Ecto neural progenitor cell (in vitro differentiated cells): ENCODE measurements around the gene GLI3.

Experiments
- DNase-seq: peaks from one replicate; pipeline ENCODE4 v3.0.0-alpha.2; 2018; ENCODE audit warnings: low spot score

The GLI3 gene

DNA sequence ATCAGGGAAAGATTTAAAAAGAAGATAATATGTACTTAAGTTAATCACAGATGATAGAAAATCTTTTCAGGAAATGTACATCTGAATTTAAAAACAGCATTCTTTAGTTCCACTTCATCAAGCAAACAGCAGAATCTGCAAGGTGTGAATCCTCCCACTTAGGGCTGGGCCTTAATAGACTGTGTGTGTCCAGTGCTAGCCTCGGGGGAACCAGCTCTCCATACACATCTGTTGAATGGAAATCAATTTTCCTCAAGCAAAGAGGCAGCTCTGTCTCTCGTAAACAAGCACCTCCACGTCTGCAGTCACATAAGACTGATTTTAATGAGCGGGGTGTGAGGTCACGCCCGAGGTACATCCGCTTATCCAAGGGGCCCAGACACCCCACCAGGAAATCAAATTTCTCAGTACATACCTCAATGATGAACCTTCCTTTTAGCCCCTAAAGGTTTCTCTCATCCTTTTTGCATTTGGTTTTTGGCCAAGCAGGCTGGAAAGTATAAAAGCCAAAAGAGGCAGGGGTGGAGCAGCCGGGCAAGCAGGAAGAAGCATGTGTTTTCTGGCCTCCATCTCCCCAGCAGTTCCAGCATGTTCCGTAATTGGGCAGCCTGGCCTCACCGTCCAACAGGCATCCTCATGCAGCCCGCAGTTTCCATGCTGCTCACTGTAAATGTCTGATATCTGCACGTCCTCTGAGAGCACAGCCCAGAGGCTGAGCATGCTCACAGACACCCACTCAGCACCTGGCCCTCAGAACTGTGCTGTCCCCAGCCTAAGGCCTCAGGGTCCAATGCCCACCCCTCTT lies 131.3 kb downstream of the GLI3 start:
- no peak for DNase-seq

DNA sequence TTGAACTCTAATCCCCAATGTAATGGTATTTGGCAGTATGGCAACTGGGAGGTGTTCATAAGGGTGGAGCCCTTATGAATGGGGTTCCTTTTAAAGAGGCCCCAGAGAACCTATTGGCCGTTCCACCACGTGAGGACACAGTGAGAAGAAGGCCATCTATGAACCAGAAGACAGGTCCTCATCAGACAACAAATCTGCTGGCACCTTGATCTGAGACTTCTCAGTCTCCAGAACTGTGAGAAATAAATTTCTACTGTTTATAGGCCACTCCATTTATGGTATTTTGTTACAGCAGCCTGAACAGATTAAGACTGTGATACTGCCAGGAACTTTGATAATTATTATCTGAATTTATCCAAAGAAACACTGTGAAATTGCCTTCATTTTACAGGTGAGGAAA lies 132.3 kb downstream of the GLI3 start:
- no peak for DNase-seq

DNA sequence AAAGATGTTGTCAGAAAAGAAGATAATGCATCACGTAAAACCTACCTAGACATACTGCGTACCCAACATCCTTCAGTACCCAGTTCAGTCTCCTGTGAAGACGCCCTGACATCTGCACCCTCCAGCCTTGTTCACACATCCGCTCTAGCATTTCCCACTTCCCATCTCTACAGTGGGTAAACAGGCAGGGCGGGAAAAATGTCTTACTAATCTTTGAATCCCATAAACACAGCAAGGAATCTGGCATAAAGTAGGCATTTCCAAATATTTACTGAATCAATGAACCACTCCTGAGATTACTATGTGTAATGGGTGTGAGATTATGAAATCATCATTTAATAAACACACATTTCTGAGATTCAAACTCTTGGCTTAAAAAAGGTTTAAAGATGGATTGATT lies 132.8 kb downstream of the GLI3 start:
- DNase-seq: no peak

DNA sequence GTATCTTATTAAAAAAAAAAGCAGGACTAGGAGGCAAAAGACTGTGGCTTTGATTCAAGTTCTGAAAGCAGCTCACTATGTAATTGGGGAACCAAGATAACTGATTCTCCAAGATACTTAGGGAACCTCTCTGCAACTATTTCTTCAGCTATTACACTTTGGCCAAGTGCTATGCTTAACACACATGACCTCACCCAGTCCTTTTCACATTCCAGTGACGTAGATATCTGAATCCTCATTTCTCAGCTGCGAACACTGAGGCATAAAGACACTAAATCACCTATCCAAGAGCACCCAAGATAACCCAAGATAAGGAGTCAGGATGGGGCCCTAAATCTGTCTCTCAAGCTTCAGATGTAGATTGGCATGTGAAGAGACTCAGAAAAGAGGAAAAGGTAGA lies 133.6 kb downstream of the GLI3 start:
- DNase-seq: no peak

DNA sequence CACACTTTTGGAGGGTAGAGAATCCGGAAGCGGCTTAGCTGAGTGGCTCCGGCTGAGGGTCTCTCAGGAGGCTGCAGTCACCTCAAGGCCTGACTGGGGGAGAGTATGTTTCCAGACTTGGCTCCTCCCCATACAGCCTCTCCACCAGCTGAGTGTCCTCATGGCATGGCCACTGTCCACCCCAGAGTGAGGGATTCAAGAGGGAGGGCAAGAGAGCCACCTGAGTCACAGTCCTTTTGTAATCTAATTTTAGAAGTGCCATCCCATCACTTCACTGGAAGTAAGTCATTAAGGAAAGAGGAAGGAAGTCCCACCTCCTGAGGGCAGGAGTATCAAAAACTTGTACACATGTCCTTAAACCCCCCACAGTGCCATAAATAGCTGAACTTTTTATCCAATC lies 134.0 kb downstream of the GLI3 start:
- no peak for DNase-seq

DNA sequence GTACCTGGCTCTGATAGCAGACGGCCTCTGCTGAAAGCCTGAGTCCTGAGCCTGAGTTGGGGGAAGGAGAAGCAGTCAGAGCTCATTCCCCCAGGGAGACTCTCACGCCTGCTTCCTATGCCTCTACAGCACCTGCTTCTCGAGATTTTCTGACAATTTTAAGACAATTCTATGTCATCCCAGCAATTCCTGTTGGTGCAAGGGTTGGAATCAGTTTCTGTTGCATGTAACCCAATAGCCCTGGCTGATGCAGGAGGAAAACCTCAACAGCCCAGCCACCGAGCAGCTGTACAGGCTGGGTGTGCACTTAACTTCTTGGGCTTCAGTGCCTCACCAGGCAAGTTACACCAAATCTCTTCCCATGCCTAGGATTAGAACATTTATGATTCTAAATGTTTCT lies 134.7 kb downstream of the GLI3 start:
- DNase-seq: no peak

DNA sequence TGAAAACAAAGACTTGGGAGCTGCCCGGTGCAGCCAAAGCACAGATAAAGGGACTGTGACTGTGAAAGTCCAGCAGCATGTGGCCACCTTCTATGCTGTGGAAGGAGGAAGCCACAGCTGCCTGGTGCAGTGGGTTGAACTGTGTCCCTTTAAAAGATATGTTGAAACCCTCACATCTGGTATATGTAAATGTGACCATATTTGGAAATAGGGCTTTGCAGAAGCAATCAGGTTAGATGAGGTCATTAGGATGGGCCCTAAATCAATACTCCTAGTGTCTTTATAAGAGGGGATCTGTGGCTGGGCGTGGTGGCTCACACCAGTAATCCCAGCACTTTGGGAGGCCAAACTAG lies 136.9 kb downstream of the GLI3 start:
- DNase-seq: no peak

DNA sequence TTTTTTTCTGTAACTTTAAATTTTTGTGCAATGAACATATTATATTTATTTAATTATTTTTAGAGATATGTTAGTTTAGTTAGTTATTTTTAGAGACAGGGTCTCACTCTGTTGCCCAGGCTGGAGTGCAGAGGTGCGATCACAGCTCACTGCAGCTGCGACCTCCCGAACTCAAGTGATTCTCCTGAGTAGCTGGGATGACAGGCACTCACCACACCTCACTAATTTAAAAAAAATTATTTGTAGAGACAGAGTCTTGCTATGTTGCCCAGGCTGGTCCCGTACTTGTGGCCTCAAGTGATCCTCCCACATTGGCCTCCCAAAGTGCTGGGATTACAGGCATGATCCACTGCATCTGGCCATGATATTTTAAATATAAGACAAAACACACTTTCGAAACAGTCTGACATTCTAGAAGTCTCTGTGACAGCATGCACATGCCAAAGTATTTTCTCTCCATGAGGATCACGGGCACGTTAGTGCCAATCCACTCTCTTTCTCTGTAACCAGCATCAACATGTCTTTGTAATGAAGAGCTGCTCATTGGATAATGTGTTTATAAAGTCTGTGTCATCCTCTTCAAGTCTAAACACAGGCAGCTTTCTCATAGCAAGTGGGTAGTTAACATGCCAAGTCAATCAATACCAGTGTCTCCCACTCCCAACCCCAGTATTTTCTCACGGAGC lies 137.4 kb downstream of the GLI3 start:
- no peak for DNase-seq

DNA sequence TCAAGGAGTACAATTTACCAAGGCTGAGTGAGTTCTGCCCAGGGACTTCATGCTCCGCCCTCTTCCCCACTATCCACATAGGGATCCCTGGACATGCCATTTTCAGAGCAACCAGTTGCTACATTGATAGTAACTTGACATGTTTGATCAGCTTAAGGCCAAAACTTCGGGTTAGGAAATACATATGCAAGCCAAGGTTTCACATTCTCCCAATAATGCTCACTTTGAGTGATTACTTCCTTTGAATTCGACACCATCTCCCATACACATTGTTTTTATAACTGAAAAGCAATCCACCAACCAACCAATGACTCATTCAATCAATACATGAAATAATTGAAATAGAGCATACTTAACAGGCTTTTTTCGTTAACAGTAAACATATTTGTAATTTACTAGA lies 137.9 kb downstream of the GLI3 start:
- DNase-seq: no peak

DNA sequence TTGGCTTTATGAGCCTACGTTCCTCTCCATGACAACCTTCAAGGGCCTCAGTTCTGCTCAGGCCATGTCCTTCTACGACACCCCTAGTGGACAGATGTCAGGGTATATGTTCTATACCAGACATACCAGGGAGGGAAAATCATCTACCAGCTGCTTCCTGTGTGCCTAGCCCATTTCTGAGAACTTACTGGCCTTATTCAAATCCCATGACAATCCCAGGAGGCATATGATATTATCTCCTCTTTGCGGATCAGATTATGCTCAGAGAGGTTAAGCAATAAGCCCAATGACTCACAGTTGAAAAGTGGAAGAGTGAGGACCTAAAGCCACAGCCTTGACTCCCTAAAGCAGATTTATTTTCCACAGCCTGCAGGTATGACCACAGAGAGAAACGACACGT lies 139.3 kb downstream of the GLI3 start:
- DNase-seq: no peak

DNA sequence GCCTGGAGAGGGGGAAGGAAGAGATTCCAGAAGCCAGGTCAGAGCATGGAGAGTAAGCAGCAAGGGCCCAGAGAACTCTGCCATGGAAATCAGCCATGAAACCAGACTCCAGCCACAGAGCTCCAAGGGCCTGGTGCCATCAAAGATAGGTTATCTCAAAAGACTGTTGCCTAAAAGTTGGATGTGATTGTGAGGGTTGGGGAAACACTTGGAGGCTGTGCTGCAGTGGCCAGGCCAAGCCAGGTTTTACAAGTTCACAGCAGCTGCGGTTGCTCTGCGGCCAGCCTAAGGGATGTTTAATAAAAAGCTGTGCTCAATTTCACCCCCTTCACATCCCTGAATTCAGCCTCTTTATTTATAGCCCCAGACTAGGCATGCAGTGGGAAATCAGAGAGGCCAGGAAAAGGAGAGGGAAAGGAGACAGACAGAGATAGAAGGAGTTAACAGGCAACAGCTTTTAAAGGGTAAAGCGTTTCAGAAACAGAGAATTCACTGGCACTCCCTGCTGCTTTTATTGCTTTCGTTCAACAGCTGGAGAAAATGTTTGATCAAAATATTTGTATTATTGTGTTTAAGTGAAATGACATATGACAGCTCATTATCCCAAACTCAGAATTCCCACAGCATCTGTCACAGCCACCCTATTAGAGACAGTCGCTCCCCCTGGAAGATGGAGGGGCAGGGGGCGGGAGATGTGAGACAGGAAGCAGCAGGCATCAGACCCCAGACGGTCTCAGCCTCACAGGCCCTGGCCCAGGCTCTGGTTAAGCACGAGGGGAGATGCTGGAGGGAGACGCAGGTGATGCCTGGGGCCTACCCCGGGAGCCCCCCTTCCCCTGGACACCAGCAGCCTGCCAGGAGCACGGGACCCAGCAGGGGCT lies 140.1 kb downstream of the GLI3 start:
- DNase-seq: no peak

DNA sequence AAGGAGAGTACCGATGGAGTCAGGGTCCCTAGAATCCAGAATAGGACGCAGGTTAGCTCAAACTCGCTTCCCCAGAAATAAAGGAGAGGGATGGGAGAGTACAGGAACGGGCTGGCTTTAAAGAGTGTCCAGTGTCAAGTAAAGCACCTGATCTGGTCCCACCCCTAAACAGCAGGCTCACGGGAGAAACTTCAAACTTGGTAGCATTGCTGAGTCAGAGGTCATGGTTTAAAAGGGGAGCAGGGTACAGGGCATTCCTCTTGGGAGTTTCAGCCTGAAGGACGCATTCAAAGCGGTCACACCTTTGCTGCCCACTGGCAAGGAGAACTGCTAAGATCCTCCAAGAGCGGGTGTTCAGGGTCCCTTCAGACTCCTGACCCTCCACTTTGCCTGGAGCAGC lies 140.7 kb downstream of the GLI3 start:
- peak; percentile 29 for DNase-seq

DNA sequence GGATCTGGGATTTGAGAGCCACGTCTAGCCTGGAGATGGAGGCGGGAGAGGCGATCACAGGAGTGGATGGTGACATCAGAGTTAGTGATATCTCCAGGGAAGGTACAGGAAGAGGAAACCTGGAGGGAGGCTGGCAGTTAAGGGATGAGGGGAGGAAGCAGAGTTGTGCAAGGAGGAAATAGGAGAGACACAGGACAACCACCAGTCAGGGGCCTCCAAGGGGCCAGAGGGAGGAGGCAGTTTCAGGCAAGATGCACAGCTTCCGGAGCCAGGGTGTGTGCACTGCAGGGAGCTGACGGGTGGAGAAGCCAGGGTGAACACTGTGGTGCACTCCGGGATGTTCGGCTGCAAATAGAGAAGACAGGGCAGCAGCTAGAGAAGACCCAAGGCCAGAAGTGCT lies 141.2 kb downstream of the GLI3 start:
- DNase-seq: no peak

DNA sequence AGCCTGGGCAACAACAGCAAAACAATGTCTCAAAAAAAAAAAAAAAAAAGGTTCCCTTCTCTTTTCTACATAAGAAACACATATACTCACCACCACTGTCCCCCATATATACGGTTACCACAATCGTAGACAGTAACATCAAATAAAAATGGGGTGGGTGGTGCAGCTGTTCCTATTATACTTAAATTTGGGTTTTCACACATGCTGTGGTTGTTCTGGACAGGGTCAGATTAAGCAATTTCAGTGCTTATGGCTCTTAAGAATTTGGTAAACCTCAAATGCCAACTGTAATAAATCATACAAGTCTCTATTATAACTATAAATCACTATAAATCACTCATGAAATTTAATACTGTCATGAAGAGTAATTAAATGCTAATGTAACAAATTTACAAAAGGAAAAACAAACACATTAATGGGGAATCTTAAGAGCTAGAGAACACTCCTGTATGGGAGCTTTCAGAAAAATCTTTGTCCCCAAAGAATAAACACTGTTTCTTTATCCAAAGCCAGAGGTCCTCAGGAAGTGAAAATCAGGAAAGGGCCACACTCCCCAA lies 143.6 kb downstream of the GLI3 start:
- no peak for DNase-seq

DNA sequence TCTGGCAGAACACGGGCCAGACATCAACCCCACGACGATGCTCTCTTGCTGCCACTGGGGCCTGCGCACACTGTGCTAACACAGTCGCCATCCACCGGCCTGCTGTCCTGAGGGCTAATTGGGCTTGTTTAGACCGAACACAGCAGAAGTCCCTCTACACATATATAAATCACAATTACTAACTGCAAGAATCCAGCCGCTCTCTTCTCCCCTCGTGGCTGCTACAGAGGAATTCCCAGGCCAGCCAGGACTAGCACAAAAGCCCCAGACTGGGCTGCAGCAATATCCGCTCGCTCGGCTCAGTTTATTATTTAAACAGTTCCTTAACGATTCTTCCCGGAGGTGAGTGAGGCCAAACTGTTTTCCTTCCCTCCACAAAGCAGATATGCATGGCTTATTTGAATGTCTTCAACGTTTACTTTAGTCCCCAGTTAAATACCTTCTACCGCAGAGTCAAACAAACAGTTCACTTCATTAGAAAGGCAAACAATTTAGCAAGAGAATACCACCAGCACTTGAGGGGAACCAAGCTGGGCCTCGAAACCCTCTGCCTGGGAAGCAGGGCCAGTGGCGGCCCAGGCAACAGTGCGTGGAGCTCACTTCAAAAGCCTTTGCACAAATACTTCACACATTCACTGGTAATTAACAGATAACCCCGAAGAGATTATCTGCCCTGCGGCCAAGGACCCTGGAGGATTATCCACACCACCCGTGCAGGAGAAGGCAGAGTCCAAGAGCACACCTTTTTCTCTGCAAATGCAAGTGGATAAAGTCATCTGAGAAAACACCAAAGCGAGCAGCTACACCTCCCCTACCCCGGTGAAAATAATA lies 145.3 kb downstream of the GLI3 start:
- peak; percentile 61 for DNase-seq

DNA sequence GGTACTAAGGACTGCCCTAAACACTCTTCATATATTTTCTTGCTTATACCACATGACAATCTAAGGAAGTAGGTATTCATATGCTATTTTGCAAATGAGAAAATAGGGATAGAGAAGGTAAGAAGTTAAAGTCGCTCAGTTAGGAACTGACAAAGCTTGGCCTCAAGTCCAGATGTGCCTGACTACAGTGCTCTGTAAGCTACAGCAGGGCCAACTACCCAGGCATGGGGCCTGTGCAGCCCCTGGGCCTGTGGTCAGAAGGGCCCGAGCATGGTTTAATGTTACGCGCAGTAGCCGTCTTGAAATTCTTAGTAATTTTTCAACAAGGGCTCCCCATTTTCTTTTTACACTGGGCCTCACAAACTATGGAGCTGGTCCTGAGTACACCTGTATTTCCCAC lies 146.2 kb downstream of the GLI3 start:
- DNase-seq: no peak

DNA sequence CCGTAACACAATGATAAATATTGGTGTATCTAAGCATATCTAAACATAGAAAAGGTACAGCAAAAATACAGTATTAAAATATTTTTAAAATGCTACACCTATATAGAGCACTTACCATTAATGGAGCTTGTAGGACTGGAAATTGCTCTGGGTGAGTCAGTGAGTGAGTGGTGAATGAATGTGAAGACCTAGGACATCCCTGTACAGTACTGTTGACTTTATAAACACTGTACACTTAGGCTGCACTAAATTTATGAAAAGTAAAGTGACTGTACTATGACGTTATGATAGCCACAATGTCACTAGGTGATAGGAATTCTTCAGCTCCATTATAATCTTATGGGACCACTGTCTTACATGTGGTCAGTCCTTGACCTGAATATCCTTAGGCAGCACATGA lies 147.0 kb downstream of the GLI3 start:
- no peak for DNase-seq

DNA sequence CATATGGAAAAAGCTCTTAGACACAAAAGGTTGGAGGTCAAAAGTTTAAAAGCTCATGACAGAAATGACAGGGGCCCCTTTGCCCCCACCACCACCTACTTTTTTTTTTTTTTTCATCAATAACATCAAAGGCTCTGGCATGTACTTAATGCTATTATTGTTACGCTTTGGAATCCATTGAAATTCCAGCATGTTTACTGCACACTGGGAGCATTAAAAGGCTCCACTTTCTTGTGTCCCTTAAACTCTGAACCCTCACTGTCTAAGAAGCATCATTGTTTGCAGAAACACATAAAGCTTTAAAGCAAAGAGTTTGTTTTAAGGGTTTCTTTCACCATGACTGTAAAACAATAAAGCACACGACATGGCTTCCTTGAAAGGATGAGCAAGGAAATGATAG lies 149.4 kb downstream of the GLI3 start:
- no peak for DNase-seq

DNA sequence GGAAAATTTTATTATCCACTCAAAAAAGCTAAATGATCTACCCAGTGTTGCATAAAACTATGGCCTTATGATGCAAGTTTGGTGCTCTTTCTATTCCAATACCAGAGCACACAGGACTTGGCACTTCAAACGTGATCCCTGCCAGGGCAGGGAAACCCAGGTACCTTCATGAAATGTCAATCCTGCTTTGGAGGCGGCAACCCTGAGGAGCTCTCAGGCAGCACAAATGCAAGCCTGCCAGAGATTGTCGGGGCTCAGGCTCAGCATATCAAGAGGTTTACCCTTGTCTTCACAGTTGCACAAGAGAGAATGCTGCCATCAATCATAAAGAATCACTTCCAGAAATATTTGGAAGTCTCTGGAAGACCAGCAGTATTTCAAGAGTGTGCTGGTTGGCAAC lies 151.5 kb downstream of the GLI3 start:
- no peak for DNase-seq

DNA sequence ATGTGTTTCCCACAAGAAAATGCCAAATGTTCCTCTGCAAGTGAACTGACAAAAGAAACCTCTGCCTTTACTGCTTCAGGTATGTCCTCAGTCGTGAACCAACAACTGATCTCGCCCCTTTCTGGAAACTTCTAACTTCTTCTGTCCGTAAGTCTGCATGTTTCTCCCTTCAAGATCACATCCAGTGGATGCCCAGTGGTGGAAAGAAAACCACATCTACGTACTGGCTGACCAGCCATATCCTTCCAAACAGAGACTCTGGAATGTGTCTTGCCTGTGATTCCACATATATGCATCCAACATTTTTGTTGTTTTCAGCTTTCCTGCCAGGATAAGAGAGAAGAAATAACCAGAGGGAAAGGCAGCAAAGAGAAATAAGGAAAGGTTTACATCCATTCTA lies 152.7 kb downstream of the GLI3 start:
- DNase-seq: no peak

DNA sequence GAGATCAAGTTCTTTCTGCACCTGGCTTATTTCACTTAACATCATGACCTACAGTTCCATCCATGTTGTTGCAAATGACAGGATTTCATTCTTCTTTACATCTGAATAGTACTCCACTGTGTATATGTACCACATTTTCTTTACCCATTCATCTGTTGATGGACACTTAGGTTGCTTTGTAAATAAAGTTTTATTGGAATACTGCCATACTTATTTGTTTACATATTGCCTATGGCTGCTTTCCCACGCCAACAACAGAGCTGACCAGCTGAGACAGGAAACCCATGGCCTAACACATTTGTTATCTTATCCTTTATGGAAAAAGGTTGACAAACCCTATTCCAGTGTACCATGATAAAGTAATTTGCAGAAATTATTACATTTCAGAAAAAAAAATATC lies 153.7 kb downstream of the GLI3 start:
- no peak for DNase-seq

DNA sequence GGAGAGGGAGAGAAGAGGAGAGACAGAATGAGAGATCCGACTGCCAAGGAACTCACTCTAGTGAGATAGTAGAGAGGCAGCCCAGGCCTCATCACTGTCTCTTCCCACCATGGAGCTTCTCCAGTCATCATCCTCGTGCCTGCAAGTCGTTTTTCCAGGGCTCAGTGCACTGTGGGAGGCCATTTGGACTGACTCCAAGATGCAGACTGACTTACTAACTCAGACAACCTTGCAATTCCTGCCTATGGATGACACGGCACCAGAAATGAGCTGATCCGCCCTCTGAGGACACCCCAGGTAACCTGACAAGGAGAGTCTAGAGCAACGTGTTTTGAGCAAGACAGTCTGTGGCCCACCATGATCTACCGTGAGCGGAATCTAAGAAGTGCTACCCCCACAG lies 154.9 kb downstream of the GLI3 start:
- DNase-seq: no peak
